Renal pelvis (tissue), 4 donors: Measurements from ENCODE around the gene TBX3. TPM values are rescaled to one million over a fixed set of nuclear protein-coding genes. Genes with fewer than 3 reads are reported as not detected.

Source experiments
- DNase-seq: peaks from one replicate; pipeline ENCODE4 v3.0.0-alpha.2; 2013
- polyA plus RNA-seq, 3 donors: library from polyadenylated mRNA; unstranded; fragments of 120-200 nt; gene quantifications; one replicate each; pipeline ENCODE4 v1.2.1, GENCODE V29; 2013; ENCODE audit not compliant: insufficient read length in 3 of 3

Gene TBX3
- polyA plus RNA-seq, 3 donors = 74.4 to 86.6 (median 77.6) TPM

- no peak for DNase-seq
Observed at GRCh38 chr12:114670291-114670980, 13.5 kb downstream of the TBX3 start.

- no peak for DNase-seq
Observed at GRCh38 chr12:114669401-114670290, 14.3 kb downstream of the TBX3 start.

- no peak for DNase-seq
Observed at GRCh38 chr12:114668886-114669288, 15.1 kb downstream of the TBX3 start.

- DNase-seq = no peak
Observed at GRCh38 chr12:114668151-114668885, 15.7 kb downstream of the TBX3 start.

- no peak for DNase-seq
Observed at GRCh38 chr12:114667669-114668150, 16.3 kb downstream of the TBX3 start.

GRCh38 chr12:114666746-114667668 lies 17.0 kb downstream of the TBX3 start:
- no peak for DNase-seq

GRCh38 chr12:114665411-114666260 lies 18.3 kb downstream of the TBX3 start:
- DNase-seq = no peak

GRCh38 chr12:114664651-114665320 lies 19.2 kb downstream of the TBX3 start:
- no peak for DNase-seq

- DNase-seq = no peak
Observed at GRCh38 chr12:114662512-114663177, 21.3 kb downstream of the TBX3 start.

- DNase-seq = no peak
Observed at GRCh38 chr12:114661245-114661644, 22.7 kb downstream of the TBX3 start.

GRCh38 chr12:114659084-114659483 lies 24.9 kb downstream of the TBX3 start:
- DNase-seq = no peak

GRCh38 chr12:114658002-114658441 lies 26.0 kb downstream of the TBX3 start:
- no peak for DNase-seq

- no peak for DNase-seq
Observed at GRCh38 chr12:114657597-114657920, 26.4 kb downstream of the TBX3 start.

GRCh38 chr12:114656906-114657596 lies 26.9 kb downstream of the TBX3 start:
- DNase-seq = no peak

- no peak for DNase-seq
Observed at GRCh38 chr12:114655934-114656749, 27.8 kb downstream of the TBX3 start.

- DNase-seq = no peak
Observed at GRCh38 chr12:114649585-114649984, 34.4 kb downstream of the TBX3 start.

- no peak for DNase-seq
Observed at GRCh38 chr12:114648711-114649110, 35.3 kb downstream of the TBX3 start.
